ENCODE data around the gene CLASRP. TPM values are rescaled to one million over a fixed set of nuclear protein-coding genes. Genes with fewer than 3 reads are reported as not detected.

The CLASRP gene
- total RNA-seq, 1 donor from 2014 or later: 43.3 TPM

- no peak for DNase-seq (ENCODE audit: extremely low read depth, low read depth, low spot score)
Measured at GRCh38 chr19:45079063-45079910, 40.4 kb downstream of the CLASRP start, which contains the start of gene GEMIN7. GEMIN7 (plus strand) TSS chr19:45079260; CDS start chr19:45090115, 10,855 bp downstream.

DNA sequence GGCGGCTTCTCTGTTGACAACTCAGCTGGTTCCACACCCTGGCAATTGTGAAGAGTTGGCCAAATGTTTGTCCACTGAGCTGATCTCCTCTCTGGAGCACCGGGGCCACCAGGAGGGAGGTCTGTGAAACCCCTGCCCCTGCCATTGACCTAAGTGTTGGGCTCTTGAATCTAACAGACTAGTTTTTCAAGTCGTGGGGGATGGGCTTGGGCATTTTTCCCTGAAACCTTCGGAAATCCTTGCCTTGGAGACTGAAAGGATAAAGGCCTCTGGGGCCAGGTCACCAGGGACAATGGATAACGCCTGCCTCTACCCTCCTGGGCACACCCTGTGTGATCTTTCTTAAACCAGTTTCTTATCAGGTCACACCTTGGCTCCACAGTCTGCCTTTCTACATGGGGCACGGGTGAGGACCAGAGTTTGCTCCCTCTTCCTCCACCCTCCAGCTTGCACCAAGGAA lies 41.1 kb downstream of the CLASRP start:
- no peak for DNase-seq (ENCODE audit: extremely low read depth, low read depth, low spot score)

DNA sequence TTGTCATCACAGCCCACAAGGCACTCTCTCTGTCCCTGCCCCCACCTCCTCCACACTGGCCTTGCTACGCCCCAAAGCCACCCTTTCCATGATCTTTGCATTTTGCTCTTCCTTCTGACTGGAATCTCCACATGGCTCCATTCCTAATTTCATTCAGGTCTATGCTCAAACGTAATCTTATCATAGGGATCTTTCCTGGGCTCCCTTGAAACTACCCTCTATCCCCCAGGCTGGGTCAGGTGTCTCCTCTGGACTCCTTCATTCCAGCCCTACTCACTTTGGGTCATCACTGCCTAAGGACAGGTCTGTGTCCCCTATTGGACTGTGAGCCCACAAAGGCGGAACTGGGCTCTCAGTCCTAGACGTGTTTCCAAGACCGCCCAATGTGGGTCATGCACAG lies 43.3 kb downstream of the CLASRP start:
- DNase-seq (ENCODE audit: extremely low read depth, low read depth, low spot score): no peak

DNA sequence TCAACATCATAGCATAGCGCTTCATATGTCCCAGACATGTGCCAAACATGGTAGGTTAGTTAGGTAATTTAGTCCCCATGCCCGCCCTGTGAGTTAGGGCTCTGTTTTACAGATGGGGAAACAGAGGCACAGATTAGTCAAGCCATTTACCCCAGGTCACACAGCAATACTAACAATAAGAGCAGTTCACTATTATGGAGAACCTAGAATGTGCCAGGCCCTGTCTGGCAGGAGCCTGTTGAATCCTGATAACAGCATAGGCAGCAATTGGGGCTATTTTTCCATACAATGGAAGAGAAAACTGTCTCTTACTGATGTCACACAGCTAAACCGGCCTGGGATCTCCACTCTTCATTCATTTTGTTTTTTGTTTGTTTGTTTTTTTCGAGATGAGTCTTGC lies 47.6 kb downstream of the CLASRP start:
- DNase-seq (ENCODE audit: extremely low read depth, low read depth, low spot score): no peak

GRCh38 chr19:45087531-45087930 lies 48.7 kb downstream of the CLASRP start:
- DNase-seq (ENCODE audit: extremely low read depth, low read depth, low spot score): no peak

DNA sequence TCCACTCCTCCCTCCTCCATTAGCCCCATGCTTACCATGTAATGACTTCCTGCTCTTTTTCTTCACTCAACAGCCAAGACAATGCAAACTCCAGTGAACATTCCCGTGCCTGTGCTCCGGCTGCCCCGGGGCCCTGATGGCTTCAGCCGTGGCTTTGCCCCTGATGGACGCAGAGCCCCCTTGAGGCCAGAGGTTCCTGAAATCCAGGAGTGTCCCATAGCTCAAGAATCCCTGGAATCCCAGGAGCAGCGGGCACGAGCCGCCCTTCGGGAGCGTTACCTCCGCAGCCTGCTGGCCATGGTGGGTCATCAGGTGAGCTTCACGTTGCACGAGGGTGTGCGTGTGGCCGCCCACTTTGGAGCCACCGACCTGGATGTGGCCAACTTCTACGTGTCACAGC lies 51.2 kb downstream of the CLASRP start:
- DNase-seq (ENCODE audit: extremely low read depth, low read depth, low spot score): no peak

DNA sequence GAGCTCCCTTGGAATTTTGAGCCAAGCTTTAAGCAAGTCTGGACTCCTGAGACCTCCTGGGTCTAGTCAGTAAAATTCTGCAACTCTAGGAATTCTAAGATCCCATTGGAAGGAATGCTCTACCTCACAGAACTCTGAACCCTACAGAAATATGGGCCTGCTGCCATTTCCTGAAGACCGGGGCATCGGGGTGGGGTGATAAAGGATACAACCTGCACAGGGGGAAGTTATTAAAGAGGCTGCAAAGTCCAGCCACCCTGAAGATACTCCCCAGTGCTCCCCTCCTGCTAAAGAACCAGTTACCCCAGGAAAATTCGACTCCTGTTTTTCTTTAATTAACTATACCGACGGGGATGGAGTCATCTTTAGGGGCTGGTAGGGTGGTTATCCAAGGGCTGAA lies 51.8 kb downstream of the CLASRP start:
- DNase-seq (ENCODE audit: extremely low read depth, low read depth, low spot score): no peak

DNA sequence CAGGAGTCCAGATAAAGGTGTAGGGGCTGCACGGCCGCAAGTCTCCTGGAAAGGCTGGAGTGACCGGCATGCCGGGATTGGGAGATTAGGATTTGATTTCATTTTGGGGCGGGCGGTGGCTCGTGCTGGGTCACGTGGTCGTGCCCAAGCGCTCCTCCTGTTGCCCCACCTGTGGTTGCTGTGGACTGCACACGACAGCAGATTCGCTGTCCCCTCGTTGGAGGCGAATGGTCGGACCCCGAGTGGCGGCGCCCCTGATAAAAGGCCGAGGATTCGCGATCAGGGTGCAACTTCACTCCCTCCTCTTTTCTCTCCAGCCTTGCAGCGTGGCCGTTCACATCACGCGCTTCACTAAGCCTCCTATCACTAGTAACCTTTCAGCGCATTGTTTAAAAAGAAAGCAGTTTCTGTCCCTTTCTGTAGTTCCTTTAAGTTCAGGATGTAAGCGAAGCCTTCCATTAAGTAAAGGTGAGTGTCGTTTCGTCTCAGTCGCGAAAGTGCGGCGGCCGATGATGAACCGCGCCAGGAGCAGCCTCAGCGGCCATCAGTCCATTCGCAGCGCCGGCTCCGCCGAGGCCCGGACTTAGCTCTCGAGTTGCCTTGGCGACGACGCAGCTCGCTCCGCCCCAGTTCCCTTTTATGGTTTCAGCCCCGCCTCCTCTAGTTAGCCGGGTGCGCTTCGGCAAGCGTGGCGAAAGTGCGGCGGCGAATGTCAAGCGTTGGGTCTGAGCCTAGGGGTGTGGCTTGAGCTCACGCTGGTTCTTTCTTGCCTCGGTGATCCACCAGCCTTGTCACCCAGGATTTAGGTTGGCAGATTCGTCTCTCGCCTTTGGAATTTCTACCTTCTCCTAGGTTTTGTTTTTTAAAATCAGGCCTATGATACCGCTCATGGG lies 52.4 kb downstream of the CLASRP start:
- peak; percentile 94 for DNase-seq (ENCODE audit: extremely low read depth, low read depth, low spot score)

- peak; percentile 91 for DNase-seq (ENCODE audit: extremely low read depth, low read depth, low spot score)
Measured at GRCh38 chr19:45092747-45093678, 54.2 kb downstream of the CLASRP start, which contains the start of gene PPP1R37. PPP1R37 (plus strand) TSS chr19:45093179; CDS start chr19:45093326, 147 bp downstream.

DNA sequence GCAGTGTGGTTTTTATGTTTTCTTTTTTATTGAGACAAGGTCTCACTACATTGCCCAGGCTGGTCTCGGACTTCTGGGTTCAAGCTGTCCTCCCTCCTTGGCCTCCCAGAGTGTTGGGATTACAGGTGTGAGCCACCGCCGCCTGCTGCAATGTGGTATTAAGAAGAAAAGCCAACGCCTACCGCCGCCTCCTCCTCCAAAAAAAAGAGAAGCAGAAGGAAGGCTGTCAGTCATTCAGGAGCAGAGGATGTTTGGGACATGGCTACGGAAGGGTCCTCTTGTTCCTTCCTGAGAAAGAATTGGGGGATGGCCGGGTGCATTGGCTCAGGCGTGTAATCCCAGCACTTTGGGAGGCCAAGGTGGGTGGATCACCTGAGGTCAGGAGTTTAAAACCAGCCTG lies 55.3 kb downstream of the CLASRP start:
- no peak for DNase-seq (ENCODE audit: extremely low read depth, low read depth, low spot score)

GRCh38 chr19:45094707-45095106 lies 55.9 kb downstream of the CLASRP start:
- DNase-seq (ENCODE audit: extremely low read depth, low read depth, low spot score): no peak

DNA sequence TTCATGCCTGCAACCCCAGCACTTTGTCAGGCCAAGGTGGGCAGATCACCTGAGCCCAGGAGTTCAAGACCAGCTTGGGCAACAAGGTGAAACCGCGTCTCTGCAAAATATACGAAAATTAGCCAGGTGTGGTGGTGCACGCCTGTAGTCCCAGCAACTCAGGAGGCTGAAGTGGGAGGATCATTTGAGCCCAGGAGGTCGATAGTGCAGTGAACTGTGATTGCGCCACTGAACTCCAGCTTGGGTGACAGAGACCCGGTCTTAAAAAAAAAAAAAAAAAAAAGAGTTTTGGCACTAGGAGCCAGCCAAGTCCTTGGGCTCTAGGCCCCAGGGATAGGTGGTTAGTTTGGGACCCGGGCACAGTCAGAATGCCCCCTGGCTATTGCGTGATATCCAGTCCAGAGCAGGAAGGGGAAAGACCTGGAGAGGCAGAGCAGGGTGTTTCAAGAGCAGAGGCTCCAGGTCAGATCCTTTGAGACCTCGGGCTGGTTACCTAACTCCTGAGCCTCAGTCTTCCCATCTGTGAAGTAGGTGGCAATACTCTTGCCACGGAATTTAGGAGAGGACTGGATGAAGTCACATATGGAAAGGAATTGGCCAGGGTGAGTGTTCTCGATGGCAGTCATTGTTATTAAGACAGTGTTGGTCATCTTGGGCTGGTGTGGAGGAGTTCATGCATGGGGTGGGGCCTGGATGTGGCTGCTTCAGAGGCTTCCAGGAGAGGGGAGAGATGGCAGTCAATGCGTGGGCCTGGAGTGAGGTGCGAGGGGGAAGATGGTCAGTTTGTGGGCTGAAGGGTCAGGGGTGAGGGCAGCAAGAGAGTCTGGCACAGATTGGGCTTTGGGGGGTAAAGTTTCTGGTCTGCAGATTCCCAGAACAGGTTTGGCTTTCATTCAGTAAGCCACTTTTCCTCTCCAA lies 56.9 kb downstream of the CLASRP start:
- DNase-seq (ENCODE audit: extremely low read depth, low read depth, low spot score): no peak

DNA sequence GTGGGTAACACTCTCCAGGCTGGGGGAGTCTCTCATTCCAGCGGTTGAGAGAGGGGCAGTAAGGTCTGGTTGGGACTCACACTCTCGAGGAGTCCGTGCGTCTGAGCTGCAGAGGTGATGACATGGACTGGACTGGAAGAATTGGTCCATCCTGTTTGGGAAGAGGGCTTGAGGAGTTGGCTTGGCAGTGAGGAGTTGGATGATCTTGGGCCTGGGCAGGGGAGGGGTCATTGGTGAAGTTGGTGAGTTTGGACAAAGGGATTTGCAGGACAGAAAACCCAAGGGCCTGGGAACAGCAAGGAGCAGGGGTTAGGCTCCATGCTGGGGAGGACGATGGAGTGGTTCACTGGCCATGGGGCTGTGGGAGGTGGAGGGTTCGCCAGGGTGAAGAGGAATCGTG lies 57.9 kb downstream of the CLASRP start:
- no peak for DNase-seq (ENCODE audit: extremely low read depth, low read depth, low spot score)

DNA sequence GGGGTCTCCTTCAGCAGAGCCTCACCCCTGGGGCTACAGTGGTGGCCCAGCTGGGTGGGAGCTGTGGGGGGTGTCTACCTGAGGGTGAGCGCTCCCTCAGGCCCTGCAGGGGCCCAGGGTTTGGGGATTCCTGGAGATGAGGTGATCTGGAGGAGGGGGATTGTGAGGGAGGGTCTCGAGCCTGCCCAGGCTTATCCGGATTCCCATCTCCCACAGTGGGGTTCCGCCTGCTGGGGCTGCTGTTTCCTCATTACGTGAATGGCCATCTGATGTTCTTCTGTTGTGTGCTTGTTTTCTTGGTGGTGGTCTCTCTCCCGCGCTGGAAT lies 58.6 kb downstream of the CLASRP start:
- DNase-seq (ENCODE audit: extremely low read depth, low read depth, low spot score): no peak

- no peak for DNase-seq (ENCODE audit: extremely low read depth, low read depth, low spot score)
Measured at GRCh38 chr19:45097776-45098520, 59.1 kb downstream of the CLASRP start.

GRCh38 chr19:45098521-45099466 lies 59.9 kb downstream of the CLASRP start:
- DNase-seq (ENCODE audit: extremely low read depth, low read depth, low spot score): no peak

DNA sequence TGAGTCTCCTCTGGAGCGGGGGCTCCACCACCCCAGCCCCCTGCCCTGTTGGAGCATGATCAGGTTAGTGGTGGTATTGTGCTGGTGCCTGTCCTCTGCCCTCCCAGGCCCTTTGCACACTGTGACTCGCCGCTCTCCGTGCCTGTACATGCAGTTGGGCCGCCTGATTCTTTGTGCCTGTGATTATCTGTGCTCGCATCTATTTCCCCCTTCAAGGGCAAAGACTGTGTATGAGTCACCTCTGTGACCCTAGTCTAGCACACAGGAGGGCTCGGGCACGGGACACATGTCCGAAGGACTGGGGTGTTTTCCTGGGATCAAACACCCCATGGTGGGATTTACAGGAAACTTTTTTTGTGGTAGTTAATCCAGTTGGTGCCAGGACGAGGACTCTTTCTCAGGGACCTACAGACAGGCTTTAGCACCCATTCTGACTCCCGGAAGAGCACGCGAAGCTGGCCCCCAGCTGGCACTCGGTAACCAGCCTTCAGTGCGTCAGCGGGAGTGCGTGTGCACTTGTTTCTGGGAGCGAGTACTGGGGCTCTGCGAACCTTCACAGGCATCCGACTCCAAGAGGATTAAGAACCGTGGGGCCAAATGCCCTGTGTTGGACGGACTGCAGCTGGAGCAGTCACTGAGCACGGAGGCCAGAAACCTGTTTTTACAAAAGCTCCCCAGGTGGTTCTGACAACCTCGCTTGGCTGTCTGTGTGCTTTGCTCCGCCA lies 60.8 kb downstream of the CLASRP start:
- DNase-seq (ENCODE audit: extremely low read depth, low read depth, low spot score): no peak
